Middle frontal gyrus (tissue), 1 donor: ENCODE results near the gene RAB11A.

Source experiments
- DNase-seq: peaks from one replicate; pipeline ENCODE4 v3.0.0-alpha.2; 2015; ENCODE audit warnings: low spot score; ENCODE audit errors: extremely low spot score

RAB11A gene

GRCh38 chr15:65883571-65883970 lies 14.3 kb downstream of the RAB11A start:
- no peak for DNase-seq

- no peak for DNase-seq
These were observed 15.2 kb downstream of the RAB11A start for GRCh38 chr15:65884511-65884910.

GRCh38 chr15:65885668-65886218 lies 16.5 kb downstream of the RAB11A start:
- no peak for DNase-seq

GRCh38 chr15:65887565-65887964 lies 18.3 kb downstream of the RAB11A start:
- no peak for DNase-seq

- no peak for DNase-seq
These were observed 19.7 kb downstream of the RAB11A start for GRCh38 chr15:65888981-65889380.

- DNase-seq = no peak
These were observed 23.8 kb downstream of the RAB11A start for GRCh38 chr15:65893060-65893459.

- DNase-seq = no peak
These were observed 26.9 kb downstream of the RAB11A start for GRCh38 chr15:65896236-65896635.

- DNase-seq = no peak
These were observed 31.2 kb downstream of the RAB11A start for GRCh38 chr15:65900488-65900887.

GRCh38 chr15:65901336-65901735 lies 32.0 kb downstream of the RAB11A start:
- no peak for DNase-seq

GRCh38 chr15:65901836-65902235 lies 32.5 kb downstream of the RAB11A start:
- no peak for DNase-seq

- no peak for DNase-seq
These were observed 33.1 kb downstream of the RAB11A start for GRCh38 chr15:65902373-65902772.

- no peak for DNase-seq
These were observed 34.2 kb downstream of the RAB11A start for GRCh38 chr15:65903296-65904073.

GRCh38 chr15:65904301-65904700 lies 35.0 kb downstream of the RAB11A start:
- DNase-seq = no peak

- DNase-seq = no peak
These were observed 37.1 kb downstream of the RAB11A start for GRCh38 chr15:65906396-65906795.

GRCh38 chr15:65907661-65908060 lies 38.4 kb downstream of the RAB11A start:
- no peak for DNase-seq

- DNase-seq = no peak
These were observed 39.6 kb downstream of the RAB11A start for GRCh38 chr15:65908876-65909275.

- no peak for DNase-seq
These were observed 40.5 kb downstream of the RAB11A start for GRCh38 chr15:65909831-65910230.

- DNase-seq = no peak
These were observed 41.0 kb downstream of the RAB11A start for GRCh38 chr15:65910341-65910740.

GRCh38 chr15:65912235-65912634 lies 42.9 kb downstream of the RAB11A start:
- no peak for DNase-seq

- no peak for DNase-seq
These were observed 44.4 kb downstream of the RAB11A start for GRCh38 chr15:65913631-65914199.

GRCh38 chr15:65914386-65914785 lies 45.1 kb downstream of the RAB11A start:
- no peak for DNase-seq

- no peak for DNase-seq
These were observed 46.0 kb downstream of the RAB11A start for GRCh38 chr15:65914981-65915925.
